Uterus (tissue), 2 donors: Measurements from ENCODE around the gene C1orf52.

Experiments used
- CTCF ChIP-seq, 4 experiments: fragments of 200-600 bp in 2 of 4; fragments of 450-650 bp in 2 of 4; sonication (generic) in 2 of 4; IDR thresholded peaks; one replicate each; pipeline ENCODE4 v1.5.1; 2016 to 2019; ENCODE audit warnings: antibody characterized with exemption in 4 of 4, mild to moderate bottlenecking in 2 of 4, moderate library complexity in 1 of 4
- POLR2A ChIP-seq, 2 donors: fragments of 450-650 bp; IDR thresholded peaks; one replicate each; pipeline ENCODE4 v1.6.1; 2016; ENCODE audit warnings: antibody characterized with exemption in 2 of 2, mild to moderate bottlenecking in 1 of 2, moderate library complexity in 1 of 2

DNA sequence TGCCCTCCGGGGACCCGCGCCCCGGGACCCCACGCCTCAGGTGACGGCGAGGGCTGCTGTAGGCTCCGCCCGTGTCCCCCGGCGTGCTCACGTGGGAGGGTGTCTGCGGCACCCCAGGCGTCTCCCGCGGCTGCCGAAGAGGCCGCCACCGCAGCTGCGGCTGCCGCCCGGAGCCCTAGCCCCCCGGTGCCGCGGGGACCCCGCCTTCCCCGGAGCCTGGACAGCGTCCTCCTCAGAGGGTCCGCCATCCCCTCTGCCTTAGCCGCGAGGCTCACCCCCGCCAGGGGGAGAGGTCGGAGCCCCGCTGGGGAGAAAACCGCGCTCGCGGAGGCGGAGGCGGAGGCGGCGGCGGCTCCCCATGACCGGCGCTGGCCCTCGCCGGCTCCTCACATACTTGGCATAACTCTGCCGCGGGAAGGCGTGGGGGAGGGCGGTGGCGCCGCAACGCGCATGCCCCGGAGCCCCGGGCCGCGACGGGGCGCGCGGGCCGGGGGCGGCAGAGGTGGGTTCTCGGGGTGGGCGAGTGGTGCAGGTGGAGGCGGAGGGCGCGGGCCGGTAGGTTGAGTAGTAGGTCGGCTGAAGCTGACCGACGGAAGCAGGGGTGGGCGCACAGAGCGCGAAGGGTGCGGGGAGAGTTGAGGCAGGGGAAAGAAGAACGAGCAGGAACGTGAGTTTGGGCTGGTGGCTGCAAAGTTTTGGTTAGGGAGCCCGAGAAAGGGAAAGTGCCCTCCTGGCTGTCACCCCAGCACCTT, 57.9 kb downstream of the C1orf52 start:
- TF ChIP-seq POLR2A (IDR thresholded peaks at IDR 0.05) = peak; percentile 71 to 74
- peak in 1 of 4 experiments; percentile 8 for TF ChIP-seq CTCF (IDR thresholded peaks at IDR 0.05)
